RCC 7860 (cell line): ENCODE measurements around the gene MYEOV.
A peak's percentile ranks its signal among the peaks of the same experiment; 100 is the strongest.

Source experiments
- DNase-seq: peaks from one replicate; pipeline ENCODE4 v3.0.0-alpha.2; 2015; ENCODE audit warnings: low spot score
- FAIRE-seq: peaks from 2 replicates; lab custom pipeline; 2012; peaks lifted over from hg19 to GRCh38; lab: Jason Lieb, UNC

MYEOV gene

GRCh38 chr11:69301081-69301454 is 7.1 kb downstream of the MYEOV start:
- FAIRE-seq, result no peak
- DNase-seq, result no peak

GRCh38 chr11:69301455-69302401 is 7.8 kb downstream of the MYEOV start:
- DNase-seq, result peak; percentile 99
- peak; percentile 86 for FAIRE-seq

- no peak for DNase-seq
- no peak for FAIRE-seq
Observed at GRCh38 chr11:69302447-69303020, 8.6 kb downstream of the MYEOV start.

GRCh38 chr11:69303427-69303826 is 9.5 kb downstream of the MYEOV start:
- FAIRE-seq (no peak), DNase-seq (no peak)

- FAIRE-seq (no peak), DNase-seq (no peak)
Observed at GRCh38 chr11:69304258-69304657, 10.3 kb downstream of the MYEOV start.

- DNase-seq (no peak), FAIRE-seq (no peak)
Observed at GRCh38 chr11:69304686-69305085, 10.7 kb downstream of the MYEOV start.

GRCh38 chr11:69305885-69306540 is 12.1 kb downstream of the MYEOV start:
- FAIRE-seq, result no peak
- no peak for DNase-seq

GRCh38 chr11:69306821-69307220 is 12.9 kb downstream of the MYEOV start:
- FAIRE-seq (no peak), DNase-seq (no peak)

GRCh38 chr11:69307421-69307820 is 13.5 kb downstream of the MYEOV start:
- DNase-seq (no peak), FAIRE-seq (no peak)

GRCh38 chr11:69307871-69308431 is 14.0 kb downstream of the MYEOV start:
- FAIRE-seq (no peak), DNase-seq (no peak)

- no peak for DNase-seq
- no peak for FAIRE-seq
Observed at GRCh38 chr11:69308491-69308911, 14.5 kb downstream of the MYEOV start.

- DNase-seq (no peak), FAIRE-seq (no peak)
Observed at GRCh38 chr11:69308936-69309615, 15.1 kb downstream of the MYEOV start.

- FAIRE-seq (no peak), DNase-seq (no peak)
Observed at GRCh38 chr11:69309631-69310280, 15.8 kb downstream of the MYEOV start.

- no peak for FAIRE-seq
- no peak for DNase-seq
Observed at GRCh38 chr11:69310351-69310750, 16.4 kb downstream of the MYEOV start.

- peak; percentile 85 for DNase-seq
- FAIRE-seq, result peak; percentile 62
Observed at GRCh38 chr11:69310934-69311766, 17.2 kb downstream of the MYEOV start.

- DNase-seq (no peak), FAIRE-seq (no peak)
Observed at GRCh38 chr11:69311767-69312385, 17.9 kb downstream of the MYEOV start.

GRCh38 chr11:69312453-69313404 is 18.8 kb downstream of the MYEOV start:
- DNase-seq, result no peak
- no peak for FAIRE-seq

- DNase-seq (no peak), FAIRE-seq (no peak)
Observed at GRCh38 chr11:69313992-69314391, 20.0 kb downstream of the MYEOV start.
